Measurements from ENCODE around the gene VAV1.

The VAV1 gene

GRCh38 chr19:6891761-6892385 is 119.4 kb downstream of the VAV1 start:
- Histone ChIP-seq H3K4me2 (ENCODE audit: low read depth, low read length) (no peak overlapping the region), H3K4me3 (ENCODE audit: low read length) (no peak overlapping the region), H3K27ac (ENCODE audit: low read length) (no peak overlapping the region), H2AFZ (ENCODE audit: low read length) (no peak overlapping the region), H3K9ac (ENCODE audit: low read length) (no peak overlapping the region), H3K9me2 (replicated peaks; ENCODE audit: insufficient read depth, low read length) (no peaks in the 10 kb centered on the region), H3F3A (ENCODE audit: insufficient read depth, low read length) (no peaks in the 10 kb centered on the region), H3K36me3 (replicated peaks; ENCODE audit: insufficient read depth, low read length) (no peaks in the 10 kb centered on the region), H4K20me1 (ENCODE audit: insufficient read depth, low read length) (no peaks in the 10 kb centered on the region), H3K9me3 (replicated peaks; ENCODE audit: insufficient read depth, low read length) (no peaks in the 10 kb centered on the region), H3K79me2 (ENCODE audit: low read length) (no peaks in the 10 kb centered on the region), H3K27me3 (replicated peaks; ENCODE audit: insufficient read depth, low read length) (peaks cover 81% of the 10 kb centered on the region), H3K4me1 (ENCODE audit: low read length) (no peaks in the 10 kb centered on the region)
- no peak for DNase-seq
- no peak for TF ChIP-seq EZH2 (optimal IDR thresholded peaks at IDR 0.05; ENCODE audit: low read depth, low read length)
- no peak for TF ChIP-seq EZH2phosphoT487 (IDR thresholded peaks at IDR 0.05; ENCODE audit: low read length)
- no peak for TF ChIP-seq CTCF (IDR thresholded peaks at IDR 0.05; ENCODE audit: low read length)

- Histone ChIP-seq H3K27ac (ENCODE audit: low read length) (no peak overlapping the region), H3K9ac (ENCODE audit: low read length) (no peak overlapping the region), H2AFZ (ENCODE audit: low read length) (no peak overlapping the region), H3K4me3 (ENCODE audit: low read length) (no peak overlapping the region), H3K9me3 (replicated peaks; ENCODE audit: insufficient read depth, low read length) (no peaks in the 10 kb centered on the region), H3K9me2 (replicated peaks; ENCODE audit: insufficient read depth, low read length) (no peaks in the 10 kb centered on the region), H3K4me1 (ENCODE audit: low read length) (no peaks in the 10 kb centered on the region), H3K4me2 (ENCODE audit: low read depth, low read length) (no peak overlapping the region), H3K79me2 (ENCODE audit: low read length) (no peaks in the 10 kb centered on the region), H3K36me3 (replicated peaks; ENCODE audit: insufficient read depth, low read length) (no peaks in the 10 kb centered on the region), H3F3A (ENCODE audit: insufficient read depth, low read length) (no peaks in the 10 kb centered on the region), H4K20me1 (ENCODE audit: insufficient read depth, low read length) (no peaks in the 10 kb centered on the region), H3K27me3 (replicated peaks; ENCODE audit: insufficient read depth, low read length) (peaks cover 73% of the 10 kb centered on the region)
- no peak for DNase-seq
- no peak for TF ChIP-seq EZH2phosphoT487 (IDR thresholded peaks at IDR 0.05; ENCODE audit: low read length)
- no peak for TF ChIP-seq EZH2 (optimal IDR thresholded peaks at IDR 0.05; ENCODE audit: low read depth, low read length)
- TF ChIP-seq CTCF (IDR thresholded peaks at IDR 0.05; ENCODE audit: low read length): no peak
Observed at GRCh38 chr19:6894313-6894712, 121.8 kb downstream of the VAV1 start.

- Histone ChIP-seq H3K36me3 (replicated peaks; ENCODE audit: insufficient read depth, low read length) (no peaks in the 10 kb centered on the region), H3K9me3 (replicated peaks; ENCODE audit: insufficient read depth, low read length) (no peaks in the 10 kb centered on the region), H3K9ac (ENCODE audit: low read length) (no peak overlapping the region), H3K27ac (ENCODE audit: low read length) (no peak overlapping the region), H3K4me1 (ENCODE audit: low read length) (no peaks in the 10 kb centered on the region), H3K27me3 (replicated peaks; ENCODE audit: insufficient read depth, low read length) (peaks cover 38% of the 10 kb centered on the region), H3K9me2 (replicated peaks; ENCODE audit: insufficient read depth, low read length) (no peaks in the 10 kb centered on the region), H2AFZ (ENCODE audit: low read length) (no peak overlapping the region), H3K4me2 (ENCODE audit: low read depth, low read length) (no peak overlapping the region), H4K20me1 (ENCODE audit: insufficient read depth, low read length) (no peaks in the 10 kb centered on the region), H3K79me2 (ENCODE audit: low read length) (no peaks in the 10 kb centered on the region), H3F3A (ENCODE audit: insufficient read depth, low read length) (no peaks in the 10 kb centered on the region), H3K4me3 (ENCODE audit: low read length) (no peak overlapping the region)
- no peak for DNase-seq
- TF ChIP-seq EZH2 (optimal IDR thresholded peaks at IDR 0.05; ENCODE audit: low read depth, low read length) (no peak), EZH2phosphoT487 (IDR thresholded peaks at IDR 0.05; ENCODE audit: low read length) (no peak), CTCF (IDR thresholded peaks at IDR 0.05; ENCODE audit: low read length) (no peak)
Observed at GRCh38 chr19:6903446-6903845, 130.9 kb downstream of the VAV1 start.

Measured in MM.1S (cell line).